SIG-M5 treated with dmso at 0.1 percent for 504 hours (cell line): ENCODE data around the gene RSU1.

Source experiments
- DNase-seq: peaks from one replicate; lab custom pipeline; 2025; ENCODE audit not compliant: unreplicated experiment; lab: John Stamatoyannopoulos, UW

The RSU1 gene

DNA sequence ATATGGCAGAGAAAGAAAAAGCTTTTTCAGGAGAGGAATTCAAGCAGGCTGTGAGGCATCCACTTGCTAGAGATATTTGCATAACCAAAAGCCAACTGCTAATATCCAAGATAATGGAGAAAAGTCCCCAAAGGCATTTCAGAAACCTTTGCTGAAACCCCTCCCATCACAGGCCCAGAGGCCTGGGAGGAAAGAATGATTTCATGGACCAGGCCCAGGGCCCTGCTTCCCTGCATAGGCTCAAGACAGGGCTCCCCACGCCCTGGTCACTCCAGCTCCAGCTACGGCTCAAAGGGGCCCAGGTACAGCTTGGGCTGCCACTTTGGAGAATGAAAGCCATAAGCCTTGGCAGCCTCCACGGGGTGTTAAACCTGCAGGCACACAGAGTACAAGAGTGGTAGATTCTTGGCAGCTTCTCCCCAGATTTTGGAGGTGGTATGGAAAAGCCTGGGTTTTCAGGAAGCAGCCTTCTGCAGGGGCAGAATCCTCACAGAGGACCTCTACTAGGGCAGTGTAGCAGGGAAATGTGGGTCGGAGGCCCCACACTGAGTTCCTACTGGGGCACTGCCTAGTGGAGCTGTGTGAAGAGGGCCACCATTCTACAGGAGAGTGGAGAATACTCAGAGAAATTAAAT is 5.6 kb upstream of the RSU1 start:
- DNase-seq = no peak

DNA sequence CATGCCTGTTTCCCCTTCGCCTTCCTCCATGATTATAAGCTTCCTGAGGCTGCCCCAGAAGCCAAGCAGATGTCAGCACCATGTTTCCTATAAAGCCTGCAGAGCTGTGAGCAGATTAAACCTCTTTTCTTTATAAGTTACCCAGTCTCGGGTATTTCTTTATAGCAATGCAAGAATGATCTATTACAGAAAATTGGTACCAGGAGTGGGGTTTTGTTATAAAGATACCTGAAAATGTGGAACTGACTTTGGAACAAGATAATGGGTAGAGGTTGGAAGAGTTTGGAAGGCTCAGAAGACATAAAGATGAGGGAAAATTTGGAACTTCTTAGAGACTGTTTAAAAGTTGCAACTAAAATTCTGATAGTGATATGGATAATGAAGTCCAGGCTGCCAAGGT is 4.8 kb upstream of the RSU1 start:
- no peak for DNase-seq

DNA sequence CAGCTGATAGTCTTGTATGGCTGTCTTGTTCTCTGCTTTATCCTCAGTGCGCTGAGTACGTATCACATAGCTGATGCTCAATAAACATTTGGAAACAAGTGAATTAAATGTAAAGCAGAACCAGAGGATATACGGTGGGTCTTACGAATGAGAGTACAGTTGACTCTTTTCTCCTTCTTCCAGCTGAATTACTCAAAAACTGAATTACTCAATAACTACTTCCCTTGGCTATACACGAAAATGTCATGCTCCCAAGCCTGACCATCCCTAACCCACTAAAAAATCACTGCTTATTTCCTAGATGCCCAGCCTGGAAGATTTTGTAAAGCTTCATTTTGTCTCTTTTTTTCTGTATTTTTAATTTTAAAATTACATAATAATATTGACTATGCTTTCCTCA is 3.2 kb upstream of the RSU1 start:
- DNase-seq = no peak

DNA sequence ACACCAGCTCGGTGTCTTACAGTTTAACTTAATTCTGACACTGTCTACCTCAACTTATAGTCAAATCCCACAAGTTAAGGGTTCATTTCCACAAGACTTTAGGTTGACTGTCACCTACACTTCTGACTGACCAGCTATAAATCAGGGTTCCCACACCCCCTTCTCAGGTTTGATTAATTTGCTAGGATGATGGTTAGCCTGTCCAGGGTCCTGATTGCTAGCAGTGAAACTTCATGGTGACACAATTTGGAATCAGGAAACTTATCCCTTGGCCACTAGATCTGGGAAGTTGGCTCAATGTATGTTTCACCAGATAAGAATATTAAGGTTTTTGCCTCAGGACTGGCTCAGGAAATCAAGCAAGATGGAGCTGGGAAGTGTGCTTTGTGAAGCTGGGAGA is 2.8 kb upstream of the RSU1 start:
- DNase-seq = no peak

DNA sequence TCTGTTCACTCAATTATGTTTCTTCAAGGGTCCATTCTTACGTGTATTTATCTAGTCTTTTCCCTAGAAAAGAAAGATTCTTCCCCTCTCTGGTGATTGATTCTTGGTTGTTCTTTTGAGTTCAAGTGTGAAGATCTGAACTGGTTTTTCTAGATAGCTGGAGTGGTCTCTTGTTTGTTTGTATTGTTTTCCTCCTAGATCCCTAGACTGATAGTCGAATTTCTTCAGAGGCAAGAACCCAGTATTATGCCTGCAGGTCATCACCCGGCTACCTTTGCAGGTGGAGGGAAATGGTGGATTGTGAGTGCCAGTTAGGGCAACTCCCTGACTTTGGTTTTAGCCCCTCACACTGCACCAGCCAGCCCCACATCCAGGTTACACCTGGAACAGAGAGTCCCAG is 2.2 kb upstream of the RSU1 start:
- DNase-seq = no peak

DNA sequence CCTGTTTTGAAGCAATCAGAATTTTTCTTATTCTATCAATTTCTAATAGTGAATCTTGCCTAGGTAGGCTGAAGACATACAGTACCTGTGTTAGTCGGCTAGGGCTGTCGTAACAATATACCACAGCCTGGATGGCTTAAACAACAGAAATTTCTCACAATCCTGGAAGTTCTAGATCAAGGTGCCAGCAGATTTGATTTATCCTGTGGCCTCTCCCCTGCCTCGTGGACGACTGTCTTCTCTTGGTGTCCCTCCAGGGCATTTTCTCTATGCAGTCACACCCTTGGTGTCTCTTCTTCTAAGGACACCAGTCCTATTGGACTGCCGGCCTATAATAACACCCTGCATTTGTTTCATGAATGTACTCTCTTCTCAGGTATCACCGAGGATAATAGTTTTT is 1.8 kb upstream of the RSU1 start:
- no peak for DNase-seq

DNA sequence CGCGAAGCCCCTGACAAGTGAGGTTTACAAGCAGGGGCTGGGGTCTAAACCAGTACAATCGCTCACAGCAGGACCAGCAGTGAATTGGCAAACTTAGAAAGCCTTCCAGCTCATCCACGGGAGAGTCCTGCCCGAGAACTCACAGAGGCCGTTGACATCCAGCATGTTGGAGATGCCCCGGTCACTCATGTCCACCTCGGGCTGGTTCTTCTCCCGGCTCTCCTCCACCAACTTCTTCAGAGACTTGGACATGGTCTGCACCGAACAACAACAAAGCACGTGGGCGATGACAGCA is 447 bp downstream of the RSU1 start:
- DNase-seq = no peak

DNA sequence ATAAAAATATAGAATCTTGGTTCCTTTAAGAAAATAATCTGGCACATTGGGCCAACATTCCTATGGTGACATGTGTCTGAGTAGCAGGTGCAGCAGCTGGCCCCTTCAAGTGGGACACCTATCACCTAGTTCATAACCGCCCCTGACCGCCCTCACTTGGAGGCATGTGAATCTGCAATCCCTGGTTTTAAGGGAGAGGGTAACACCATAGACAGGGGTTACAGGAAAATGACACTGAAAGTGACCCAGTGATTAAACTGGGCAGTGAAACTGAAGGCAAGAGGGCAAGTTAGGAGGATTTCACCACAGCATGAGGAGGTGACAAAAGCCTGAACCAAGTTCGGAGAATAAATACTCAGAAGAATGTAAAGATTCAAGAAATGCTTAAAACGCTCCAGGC is 1.1 kb downstream of the RSU1 start:
- no peak for DNase-seq

DNA sequence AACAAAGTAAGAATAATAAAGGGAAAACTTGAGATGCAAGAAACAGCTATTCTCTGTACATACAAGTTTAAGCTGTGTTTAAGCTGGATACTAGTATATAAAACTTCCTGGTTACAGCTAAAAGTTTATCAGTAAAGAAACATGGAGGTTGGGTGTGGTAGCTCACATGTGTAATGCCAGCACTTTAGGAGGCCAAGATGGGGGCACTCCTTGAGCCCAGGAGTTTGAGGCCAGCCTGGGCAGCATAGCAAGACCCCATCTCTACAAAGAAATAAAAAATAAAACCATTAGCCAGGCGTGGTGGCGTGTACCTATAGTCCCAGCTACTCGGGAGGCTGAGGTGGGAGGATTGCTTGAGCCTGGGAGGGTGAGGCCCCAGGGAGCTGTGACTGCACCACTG is 3.2 kb downstream of the RSU1 start:
- DNase-seq = no peak

DNA sequence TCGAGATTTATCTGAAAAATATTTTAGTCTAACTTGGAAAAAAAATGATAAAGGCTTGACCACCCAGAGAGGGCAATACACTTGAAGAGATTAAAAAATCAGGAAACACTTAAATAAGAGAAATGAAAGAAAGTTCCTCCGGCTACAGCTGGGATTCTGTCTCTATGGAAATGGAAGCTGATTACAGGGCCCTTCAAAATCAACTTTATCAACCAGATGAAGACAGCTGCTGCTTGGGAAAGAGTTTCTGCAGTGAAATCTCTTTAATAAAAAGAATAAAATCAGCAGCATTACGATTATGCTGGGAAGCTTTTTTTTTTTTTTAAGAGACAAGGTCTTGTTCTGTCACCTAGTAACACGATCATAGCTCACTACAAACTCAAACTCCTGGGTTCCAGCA is 4.5 kb downstream of the RSU1 start:
- no peak for DNase-seq

DNA sequence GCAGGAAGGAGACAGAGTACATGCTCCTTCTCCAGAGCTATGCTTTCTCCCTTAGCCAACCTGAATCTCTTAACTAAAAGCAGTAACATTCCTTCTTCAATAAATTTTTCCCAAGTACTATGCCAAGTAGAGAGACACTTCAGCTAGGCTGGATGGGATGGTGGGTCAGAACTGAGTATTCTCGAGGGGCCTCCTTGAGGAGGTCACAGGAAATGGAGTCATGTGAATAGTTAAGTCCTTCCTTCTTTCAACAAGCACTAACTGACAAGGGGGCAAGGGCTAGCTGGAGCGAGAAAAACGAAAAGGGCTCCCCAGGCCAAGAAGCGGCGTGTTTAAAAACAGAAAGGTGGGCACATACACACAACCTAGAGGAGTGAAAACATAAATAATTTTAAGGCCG is 5.5 kb downstream of the RSU1 start:
- no peak for DNase-seq

DNA sequence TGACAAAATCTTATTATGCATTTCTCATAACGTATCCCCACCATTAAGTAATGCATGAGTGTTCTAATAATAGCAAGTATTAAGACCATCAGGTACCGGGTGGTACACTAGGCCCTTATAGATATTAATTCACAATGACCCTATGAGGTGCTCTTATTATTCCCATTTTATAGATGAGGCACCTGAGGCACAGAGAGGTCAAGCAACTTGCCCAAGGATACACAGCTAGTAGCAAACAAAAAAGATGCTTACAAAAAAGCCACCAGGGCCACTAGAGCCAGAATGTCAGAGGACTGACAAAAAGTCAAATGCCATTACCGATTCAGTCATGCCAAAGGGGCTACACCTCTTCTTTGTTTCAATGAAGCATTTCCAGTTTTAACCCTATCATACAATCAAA is 5.9 kb downstream of the RSU1 start:
- DNase-seq = no peak

DNA sequence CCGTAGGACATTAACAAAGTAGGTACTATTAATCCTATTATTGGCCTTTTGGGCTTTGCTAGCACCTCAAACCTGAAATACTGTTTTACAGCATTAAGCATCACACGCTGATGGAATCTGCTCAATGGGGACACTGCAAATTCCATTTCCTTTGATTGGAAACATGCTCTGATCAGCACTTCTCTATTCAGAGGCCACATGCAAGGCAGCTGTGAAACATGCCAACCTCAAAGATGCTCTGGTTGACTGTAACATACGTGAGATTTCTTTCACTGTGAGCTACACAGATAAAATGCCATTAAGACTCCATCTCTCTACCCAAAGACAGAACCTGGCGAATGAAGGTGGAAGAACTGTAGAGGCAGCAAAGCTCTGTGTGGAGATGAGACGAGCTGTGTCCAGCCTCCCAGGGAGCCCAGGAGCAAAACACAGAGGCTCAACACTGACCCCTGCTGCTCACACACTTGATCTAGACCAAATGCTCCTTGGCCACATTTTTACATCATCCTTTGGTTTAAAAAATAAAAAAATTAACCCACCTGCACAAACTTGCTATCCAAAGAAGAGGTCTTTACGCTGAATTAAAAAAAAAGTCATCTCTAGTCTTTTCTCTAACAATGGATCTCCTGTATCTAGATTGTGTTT is 8.0 kb downstream of the RSU1 start:
- peak; percentile 35 for DNase-seq

DNA sequence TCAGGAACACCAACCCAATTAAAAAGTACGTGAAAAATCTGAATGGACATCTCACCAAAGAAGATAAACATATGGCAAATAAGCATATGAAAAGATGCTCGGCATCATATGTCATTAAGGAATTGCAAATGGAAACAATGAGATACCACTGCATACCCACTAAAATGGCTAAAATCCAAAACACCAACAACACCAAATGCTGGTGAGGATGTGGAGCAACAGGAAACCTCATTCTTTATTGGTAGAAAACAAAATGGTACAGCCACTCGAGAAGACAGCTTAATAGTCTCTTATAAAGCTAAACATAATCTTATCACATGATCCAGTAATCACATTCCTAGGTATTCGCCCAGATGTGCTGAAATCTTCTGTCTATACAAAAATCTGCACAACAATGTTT is 13.1 kb downstream of the RSU1 start:
- no peak for DNase-seq

DNA sequence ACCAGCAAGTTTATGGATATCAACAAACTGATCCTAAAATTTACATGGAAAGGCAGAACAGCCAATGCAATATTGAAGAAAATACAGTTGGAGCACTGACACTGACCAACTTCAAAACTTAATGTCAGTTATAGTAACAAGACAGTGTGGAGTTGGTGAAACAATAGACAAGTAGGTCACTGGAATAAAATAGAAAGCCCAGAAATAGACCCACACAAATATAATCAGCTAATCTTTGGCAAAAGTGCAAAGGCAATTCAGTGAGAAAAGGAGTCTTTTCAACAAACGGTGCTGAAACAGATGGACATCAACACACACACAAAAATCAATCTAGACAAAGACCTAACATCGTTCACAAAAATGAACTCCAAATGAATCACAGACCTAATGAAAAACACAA is 13.8 kb downstream of the RSU1 start:
- no peak for DNase-seq

DNA sequence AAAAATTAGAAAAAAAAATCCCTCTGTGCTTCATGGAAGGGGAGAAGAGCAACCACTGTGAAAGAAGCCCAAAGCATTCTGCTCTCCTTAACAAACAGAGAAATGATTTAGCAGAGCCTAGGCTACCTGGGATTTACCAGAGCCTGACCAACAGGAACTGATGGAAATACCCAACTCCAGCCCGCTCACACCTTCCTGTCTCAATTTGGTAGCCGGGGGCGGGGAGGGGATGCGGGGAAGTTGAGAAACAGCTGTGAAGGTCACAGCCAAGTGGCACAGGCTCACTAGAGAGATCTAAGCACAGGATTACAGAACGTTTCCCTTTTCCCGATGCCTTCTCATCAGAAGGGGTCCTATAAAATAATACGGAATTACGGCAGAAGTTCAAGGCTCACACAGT is 17.6 kb downstream of the RSU1 start:
- no peak for DNase-seq

DNA sequence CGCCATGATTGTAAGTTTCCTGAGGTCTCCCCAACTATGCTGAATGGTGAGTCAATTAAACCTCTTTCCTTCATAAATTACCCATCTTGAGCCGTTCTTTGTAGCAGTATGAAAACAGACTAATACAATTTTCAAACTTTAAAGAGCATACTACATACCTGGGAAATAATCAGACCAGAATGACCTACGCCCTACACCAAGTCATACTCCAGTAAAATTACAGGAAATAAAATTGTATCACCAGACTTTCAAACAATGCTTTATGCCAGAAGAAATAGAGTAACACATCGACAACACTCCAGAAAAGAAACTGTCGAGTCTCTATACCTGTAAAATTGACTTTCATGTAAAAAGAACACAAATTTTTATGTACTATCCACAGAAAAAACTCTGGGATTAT is 18.7 kb downstream of the RSU1 start:
- DNase-seq = no peak

DNA sequence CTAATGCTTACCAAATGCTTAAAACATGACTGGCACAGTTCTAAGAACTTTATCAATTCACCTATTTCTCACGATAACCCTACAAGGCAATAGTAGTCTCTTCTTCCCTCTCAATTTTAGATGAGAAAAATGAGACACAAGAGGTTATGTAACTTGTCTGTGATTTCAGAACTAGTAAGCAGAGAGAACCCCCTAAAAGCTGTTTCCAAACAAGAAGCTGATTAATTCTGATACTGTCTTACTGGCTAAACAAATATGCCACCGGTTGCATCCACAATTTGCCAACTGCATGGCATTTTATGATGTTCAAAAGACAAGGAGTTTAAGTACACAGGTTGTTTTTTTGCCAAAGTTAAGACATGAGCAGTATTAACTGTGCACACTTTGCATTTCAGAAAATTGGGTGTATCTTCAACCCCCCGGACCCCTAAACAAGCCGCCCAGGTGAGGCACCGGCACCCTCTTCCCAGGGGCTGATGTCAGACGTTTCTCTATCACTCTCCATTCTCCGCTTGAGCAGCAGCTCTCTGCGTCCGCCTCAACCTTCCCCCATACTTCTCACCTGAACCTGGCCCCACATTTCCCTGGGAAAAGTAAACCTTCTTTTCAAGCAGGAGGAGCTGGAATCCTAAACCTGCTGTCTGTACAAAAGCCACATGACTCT is 21.7 kb downstream of the RSU1 start:
- DNase-seq = no peak

DNA sequence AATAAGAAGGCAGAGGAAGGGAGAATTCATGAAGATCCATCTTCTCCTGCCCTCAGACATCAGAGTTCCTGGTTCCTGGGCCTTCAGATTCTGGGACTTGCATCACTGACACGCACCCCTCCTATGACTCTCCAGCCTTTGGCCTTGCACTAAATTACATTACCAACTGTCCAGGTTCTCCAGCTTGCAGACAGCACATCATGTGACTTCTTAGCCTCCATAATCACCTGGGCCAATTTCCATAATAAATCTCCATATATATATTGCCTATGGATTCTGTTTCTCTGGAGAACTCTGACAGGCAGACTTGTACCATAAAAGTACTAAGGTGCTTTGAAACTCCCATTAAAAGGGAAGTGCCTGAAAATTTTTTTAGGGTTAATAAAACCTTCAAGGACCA is 23.2 kb downstream of the RSU1 start:
- no peak for DNase-seq

DNA sequence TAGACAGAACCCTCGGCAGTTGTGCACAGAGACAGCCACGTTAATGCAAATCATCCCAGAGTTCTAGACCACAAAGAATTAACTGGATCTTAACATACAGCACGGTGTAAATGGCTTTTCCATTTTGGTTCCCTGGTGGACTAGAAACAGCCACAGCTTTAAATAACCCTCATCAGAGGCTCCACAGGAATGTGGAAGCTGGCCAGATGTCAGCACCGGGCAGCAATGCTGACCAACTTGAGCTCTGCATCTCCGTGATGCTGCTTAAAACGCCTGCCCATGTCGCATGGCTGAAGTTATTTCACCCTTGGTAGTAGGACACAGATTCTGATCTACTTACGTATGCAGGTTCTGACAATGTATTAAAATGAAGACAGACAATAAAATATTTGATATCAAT is 24.5 kb downstream of the RSU1 start:
- DNase-seq = no peak

DNA sequence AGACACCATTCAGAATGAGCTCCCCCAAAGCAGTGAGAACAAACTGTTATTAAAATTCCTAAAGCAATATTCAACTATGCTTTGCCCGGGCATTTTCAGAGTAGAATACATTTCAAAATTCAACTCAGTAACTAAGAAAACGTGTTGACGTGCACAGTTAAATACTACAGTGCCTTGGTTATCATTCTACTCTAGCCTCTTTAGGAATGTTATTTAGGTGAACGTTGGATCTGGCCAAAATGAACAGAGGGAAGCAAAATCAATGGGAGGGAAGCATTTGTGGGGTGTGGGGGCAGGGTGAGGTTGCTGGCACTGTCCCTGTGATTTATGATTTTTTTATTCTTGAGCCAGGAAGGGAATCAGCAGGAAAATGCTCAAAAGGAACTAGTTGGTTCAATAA is 27.5 kb downstream of the RSU1 start:
- DNase-seq = no peak

DNA sequence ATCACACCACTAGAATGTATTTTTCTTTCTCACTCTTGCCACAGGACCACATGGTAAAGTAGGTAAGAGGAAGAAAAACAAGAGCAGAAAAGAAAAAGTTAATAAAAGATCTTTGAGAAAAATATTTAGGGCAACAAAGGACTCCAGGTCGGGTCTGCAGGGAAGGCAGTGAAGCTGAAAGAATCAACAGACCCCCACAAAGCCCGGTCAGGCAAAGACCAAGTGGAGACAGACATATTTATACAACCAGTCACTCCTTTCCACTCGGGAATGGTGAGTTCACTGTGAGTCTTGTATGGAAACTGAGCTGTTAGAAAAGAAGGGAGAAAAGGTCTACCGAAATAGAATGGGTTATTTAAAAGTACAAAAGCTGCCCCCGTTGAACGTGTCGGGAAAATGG is 28.0 kb downstream of the RSU1 start:
- DNase-seq = no peak

DNA sequence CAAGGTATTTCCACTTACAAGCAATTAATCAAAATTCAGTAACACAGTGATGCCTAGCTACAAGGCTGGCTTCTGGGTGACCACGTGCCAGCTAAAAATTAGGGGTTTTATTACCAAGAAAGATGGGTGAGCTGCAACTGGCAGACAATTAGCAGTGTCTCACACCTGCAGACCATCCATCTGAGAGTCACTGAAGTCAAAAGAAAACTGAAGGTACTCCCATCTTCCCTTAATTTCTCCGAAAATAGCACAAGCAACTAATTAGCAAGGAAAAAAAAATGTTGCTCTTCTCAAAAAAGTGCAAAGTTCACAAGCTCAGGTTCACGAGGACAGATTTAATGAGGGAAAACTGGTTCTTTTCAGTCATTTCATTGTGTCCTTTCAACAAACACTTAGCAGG is 28.4 kb downstream of the RSU1 start:
- no peak for DNase-seq
